Endothelial cell of umbilical vein (primary cell): Measurements from ENCODE around the gene PRKCD. TPM values are rescaled to one million over a fixed set of nuclear protein-coding genes. Genes with fewer than 3 reads are reported as not detected.

Experiments
- BruUV-seq: library from RNA; stranded (reverse); fragments of 400-500 nt; replicated peaks from 2 replicates; lab custom pipeline; 2021; lab: Mats Ljungman, UMichigan
- CTCF ChIA-PET: fragments of 300-600, 350-600 bp; sonication (Branson Sonifier 250); formaldehyde crosslinking; loops from one replicate; lab custom pipeline; 2021; ENCODE audit warnings: antibody characterized with exemption, inconsistent platforms; lab: Charles Lee
- POLR2A ChIA-PET: fragments of 300-600, 350-600 bp; sonication (Branson Sonifier 250); formaldehyde crosslinking; loops from one replicate; lab custom pipeline; 2021; ENCODE audit warnings: antibody characterized with exemption, inconsistent platforms; lab: Charles Lee
- DNase-seq: peaks from one replicate; pipeline ENCODE4 v3.0.0-alpha.2; 2011; ENCODE audit warnings: low read depth, low spot score
- FAIRE-seq: peaks from 2 replicates; lab custom pipeline; 2011; peaks lifted over from hg19 to GRCh38; lab: Jason Lieb, UNC
- H2AFZ ChIP-seq: 2 replicates; pipeline ENCODE4 v1.6.0; 2012; ENCODE audit warnings: low read depth, low read length, control low read depth, inconsistent platforms
- H3K27ac ChIP-seq: 2 replicates; pipeline ENCODE4 v1.5.1; 2011; ENCODE audit warnings: low read depth, mild to moderate bottlenecking, control low read depth, low read length, moderate library complexity; ENCODE audit not compliant: insufficient read depth
- H3K27me3 ChIP-seq, 2 experiments: 2 replicates each; pipeline versions ENCODE4 v1.6.0 to v1.6.1; 2011; ENCODE audit warnings: low read length in 2 of 2, mixed read lengths in 1 of 2; ENCODE audit not compliant: control insufficient read depth in 2 of 2, insufficient read depth in 2 of 2
- H3K36me3 ChIP-seq, 2 experiments: 2 replicates in 1 of 2; 3 replicates in 1 of 2; pipeline ENCODE4 v1.5.1; 2011; ENCODE audit warnings: low read length in 2 of 2, mild to moderate bottlenecking in 1 of 2, moderate library complexity in 1 of 2; ENCODE audit not compliant: control insufficient read depth in 2 of 2, insufficient read depth in 2 of 2; ENCODE audit errors: extremely low read depth in 1 of 2
- H3K4me1 ChIP-seq: 3 replicates; pipeline ENCODE4 v1.5.1; 2011; ENCODE audit warnings: mild to moderate bottlenecking, low read length; ENCODE audit not compliant: control insufficient read depth, insufficient read depth; ENCODE audit errors: extremely low read depth
- H3K4me2 ChIP-seq: 2 replicates; pipeline ENCODE4 v1.6.1; 2011; ENCODE audit warnings: low read length, control low read depth, mixed read lengths; ENCODE audit not compliant: insufficient read depth
- H3K4me3 ChIP-seq, 3 experiments: fragments of 200-600 bp in 1 of 3; sonication (generic), shearing (Covaris generic) in 1 of 3; replicated peaks in 1 of 3; 2 replicates each; pipeline ENCODE4 v1.5.1; 2011 to 2016; ENCODE audit warnings: control low read depth in 3 of 3, low read length in 3 of 3, mild to moderate bottlenecking in 2 of 3, inconsistent platforms in 1 of 3, low read depth in 1 of 3, moderate library complexity in 1 of 3; ENCODE audit not compliant: insufficient read depth in 1 of 3
- H3K79me2 ChIP-seq: 2 replicates; pipeline ENCODE4 v1.6.0; 2012; ENCODE audit warnings: low read length, inconsistent platforms; ENCODE audit not compliant: control insufficient read depth, insufficient read depth
- H3K9ac ChIP-seq: replicated peaks from 2 replicates; pipeline ENCODE3; 2011; ENCODE audit warnings: low read length, control low read depth; ENCODE audit not compliant: insufficient read depth; ENCODE audit errors: extremely low read depth
- H3K9me1 ChIP-seq: replicated peaks from 3 replicates; pipeline ENCODE4 v1.6.0; 2011; ENCODE audit warnings: mild to moderate bottlenecking, low read length; ENCODE audit not compliant: control insufficient read depth, insufficient read depth; ENCODE audit errors: extremely low read depth
- H3K9me3 ChIP-seq: replicated peaks from 2 replicates; pipeline ENCODE4 v1.5.1; 2012; ENCODE audit warnings: low read length, inconsistent platforms; ENCODE audit not compliant: control insufficient read depth, insufficient read depth
- H4K20me1 ChIP-seq: replicated peaks from 2 replicates; pipeline ENCODE3; 2011; ENCODE audit warnings: mild to moderate bottlenecking, low read length; ENCODE audit not compliant: control insufficient read depth, insufficient read depth; ENCODE audit errors: extremely low read depth
- FOS ChIP-seq: IDR thresholded peaks from 2 replicates; pipeline ENCODE4 v1.6.1; 2011; ENCODE audit warnings: mild to moderate bottlenecking, low read length, moderate library complexity, borderline replicate concordance; ENCODE audit not compliant: insufficient read depth
- GATA2 ChIP-seq: IDR thresholded peaks from 2 replicates; pipeline ENCODE4 v1.7.0; 2011; ENCODE audit warnings: low read depth, mild to moderate bottlenecking, moderate library complexity, mixed read lengths, low read length; ENCODE audit not compliant: insufficient read length, insufficient read depth
- MAX ChIP-seq: IDR thresholded peaks from 2 replicates; pipeline ENCODE4 v1.6.1; 2011; ENCODE audit not compliant: insufficient read depth, insufficient read length
- MYC ChIP-seq: IDR thresholded peaks from one replicate; pipeline ENCODE4 v1.6.1; 2011; ENCODE audit warnings: mild to moderate bottlenecking, low read depth, low read length
- POLR2A ChIP-seq: IDR thresholded peaks from 2 replicates; pipeline ENCODE4 v1.6.1; 2012; ENCODE audit warnings: low read depth, mild to moderate bottlenecking, control low read depth, low read length
- dilution Hi-C: fragments of 300-500 bp; cut with MboI; formaldehyde crosslinking; loops from one replicate; pipeline ENCODE4 v1.15.0; 2019; ENCODE audit warnings: low sequenced_read_pairs; ENCODE audit not compliant: extremely low pct_ligation_motif_present
- intact Hi-C: fragments of 100-400 bp; cut with micrococcal nuclease; formaldehyde crosslinking; loops from one replicate; pipeline ENCODE4 v1.10.0; 2022
- polyA plus RNA-seq, 4 experiments: library from polyadenylated mRNA; depleted of rRNA in 3 of 4; stranded (reverse) in 3 of 4; unstranded in 1 of 4; fragments of >200 nt; gene quantifications; 2 replicates each; pipeline versions ENCODE4 v1.2.1 to v1.2.3, GENCODE V29; 2011 to 2012; ENCODE audit warnings: missing spikeins in 1 of 4
- total RNA-seq: library from RNA; stranded (reverse); gene quantifications from 2 replicates; pipeline ENCODE4 v1.2.3, GENCODE V29; 2021
- TF ChIP-seq, protein P1 (sequence below), 2 donors: IDR thresholded peaks; 1 replicate in 1 of 2; 2 replicates in 1 of 2; pipeline ENCODE4 v1.5.1; 2011; ENCODE audit warnings: low read length in 2 of 2, mild to moderate bottlenecking in 2 of 2, moderate library complexity in 2 of 2, control low read depth in 1 of 2, inconsistent platforms in 1 of 2, low read depth in 1 of 2; ENCODE audit not compliant: insufficient read depth in 1 of 2; ENCODE audit errors: extremely low read depth in 1 of 2

Gene PRKCD
- total and polyA plus RNA-seq, 2 donors (not counting 3 experiments of a cell fraction or from before 2014, with no cell fraction given): 15.5 to 19.0 TPM

DNA sequence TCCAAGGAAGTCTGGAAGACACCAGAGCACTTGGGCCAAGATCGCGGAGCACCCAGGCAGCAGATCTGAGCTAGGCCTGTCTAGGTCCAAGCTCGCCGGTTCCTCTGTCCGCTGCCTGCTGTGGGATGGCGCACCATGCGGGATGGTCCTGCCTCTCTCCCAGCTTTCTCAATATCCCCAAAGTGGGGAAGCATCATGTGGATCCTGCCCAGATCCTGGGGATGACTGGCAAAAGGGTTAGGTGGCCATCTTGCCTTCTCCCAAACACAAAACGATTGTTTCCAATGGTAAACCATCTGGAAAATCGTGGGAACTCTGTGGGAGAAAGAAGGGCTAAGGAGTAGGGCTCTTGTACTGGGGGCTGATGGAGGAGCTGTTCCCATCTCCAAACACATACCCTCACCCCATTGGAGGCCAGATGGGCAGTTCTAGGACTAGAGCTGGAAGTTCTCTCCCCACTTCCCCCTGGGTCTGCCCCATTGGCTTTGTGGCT is 8.9 kb downstream of the PRKCD start:
- Histone ChIP-seq H3K27ac (no peak overlapping the region), H3K4me2 (no peak overlapping the region), H3K4me3 (no peak overlapping the region), H3K27me3 (no peaks in the 10 kb centered on the region), H2AFZ (no peak overlapping the region), H4K20me1 (no peaks in the 10 kb centered on the region), H3K79me2 (peaks cover 3% of the 10 kb centered on the region), H3K9me1 (no peaks in the 10 kb centered on the region), H3K9ac (no peak overlapping the region), H3K4me1 (peaks cover 14% of the 10 kb centered on the region), H3K9me3 (no peaks in the 10 kb centered on the region), H3K36me3 (no peaks in the 10 kb centered on the region)
- BruUV-seq: no TSS peak
- DNase-seq (no peak), FAIRE-seq (no peak)
- no peak for TF ChIP-seq MYC
- TF ChIP-seq MAX: no peak
- TF ChIP-seq, protein P1, sequence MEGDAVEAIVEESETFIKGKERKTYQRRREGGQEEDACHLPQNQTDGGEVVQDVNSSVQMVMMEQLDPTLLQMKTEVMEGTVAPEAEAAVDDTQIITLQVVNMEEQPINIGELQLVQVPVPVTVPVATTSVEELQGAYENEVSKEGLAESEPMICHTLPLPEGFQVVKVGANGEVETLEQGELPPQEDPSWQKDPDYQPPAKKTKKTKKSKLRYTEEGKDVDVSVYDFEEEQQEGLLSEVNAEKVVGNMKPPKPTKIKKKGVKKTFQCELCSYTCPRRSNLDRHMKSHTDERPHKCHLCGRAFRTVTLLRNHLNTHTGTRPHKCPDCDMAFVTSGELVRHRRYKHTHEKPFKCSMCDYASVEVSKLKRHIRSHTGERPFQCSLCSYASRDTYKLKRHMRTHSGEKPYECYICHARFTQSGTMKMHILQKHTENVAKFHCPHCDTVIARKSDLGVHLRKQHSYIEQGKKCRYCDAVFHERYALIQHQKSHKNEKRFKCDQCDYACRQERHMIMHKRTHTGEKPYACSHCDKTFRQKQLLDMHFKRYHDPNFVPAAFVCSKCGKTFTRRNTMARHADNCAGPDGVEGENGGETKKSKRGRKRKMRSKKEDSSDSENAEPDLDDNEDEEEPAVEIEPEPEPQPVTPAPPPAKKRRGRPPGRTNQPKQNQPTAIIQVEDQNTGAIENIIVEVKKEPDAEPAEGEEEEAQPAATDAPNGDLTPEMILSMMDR (IDR thresholded peaks at IDR 0.05; ENCODE audit: extremely low read depth in 1 of 2, insufficient read depth in 1 of 2, low read depth in 1 of 2, low read length in 2 of 2): no peak
- no peak for TF ChIP-seq POLR2A
- no peak for TF ChIP-seq GATA2
- TF ChIP-seq FOS: no peak
- ChIA-PET CTCF (interaction anchor here (1.0 to 1.5 kb wide), 2 partner anchors 26 to 36 kb away, joined by 3 to 4 read pairs; no protein-coding TSS in a partner anchor), POLR2A (interaction anchor here (1.0 kb wide), 1 partner anchor 9 kb away, joined by 4 read pairs; no protein-coding TSS in a partner anchor)
- intact Hi-C loops (no loop called here), dilution Hi-C loops (no loop called here)
